Activated B cell treated with CpG ODN at 0.5 μM for 24 hours (primary cell): ENCODE data around the gene NFATC3. TPM values are rescaled to one million over a fixed set of nuclear protein-coding genes. Genes with fewer than 3 reads are reported as not detected.

ENCODE experiments used
- ATAC-seq: fragments of 200-7000 bp; cut with Tn5 transposase; one replicate; pipeline ENCODE4 v1.10.0; 2021; ENCODE audit warnings: low read depth, mild to moderate bottlenecking, moderate library complexity
- CTCF ChIA-PET: fragments of 350-600 bp; sonication (Branson Sonifier 250); formaldehyde crosslinking; loops from one replicate; lab custom pipeline; 2021; ENCODE audit warnings: antibody characterized with exemption; lab: Charles Lee
- POLR2A ChIA-PET: fragments of 350-600 bp; sonication (Branson Sonifier 250); formaldehyde crosslinking; loops from one replicate; lab custom pipeline; 2021; ENCODE audit warnings: antibody characterized with exemption; lab: Charles Lee
- DNase-seq: peaks from one replicate; pipeline ENCODE4 v3.0.0; 2022
- H3K27ac Mint-ChIP-seq: one replicate; pipeline ENCODE4 v1.8.0; 2020; ENCODE audit warnings: mixed read lengths
- H3K27me3 Mint-ChIP-seq: one replicate; pipeline ENCODE4 v1.8.0; 2021; ENCODE audit warnings: mixed read lengths
- H3K36me3 Mint-ChIP-seq: one replicate; pipeline ENCODE4 v1.8.0; 2021; ENCODE audit warnings: low read depth, mixed read lengths
- H3K4me1 Mint-ChIP-seq: one replicate; pipeline ENCODE4 v1.8.0; 2021; ENCODE audit warnings: mixed read lengths
- H3K4me3 Mint-ChIP-seq: one replicate; pipeline ENCODE4 v1.8.0; 2020; ENCODE audit warnings: mild to moderate bottlenecking, mixed read lengths
- H3K9me3 Mint-ChIP-seq: one replicate; pipeline ENCODE4 v1.8.0; 2020; ENCODE audit warnings: mixed read lengths
- CTCF ChIP-seq: fragments of 200-600 bp; IDR thresholded peaks from one replicate; pipeline ENCODE4 v1.8.0; 2022; ENCODE audit warnings: antibody characterized with exemption, mild to moderate bottlenecking
- intact Hi-C: fragments of 100-400 bp; cut with micrococcal nuclease; formaldehyde crosslinking; loops from one replicate; pipeline ENCODE4 v1.15.1; 2024
- total RNA-seq: library from RNA; stranded (reverse); gene quantifications from 2 replicates; pipeline ENCODE4 v1.2.3, GENCODE V29; 2022

The NFATC3 gene
- total RNA-seq, 1 donor from 2014 or later = 72.0 TPM

- DNase-seq = no peak
- ATAC-seq = peak; percentile 86
Observed at GRCh38 chr16:68275611-68276191, 190.5 kb downstream of the NFATC3 start.

DNA sequence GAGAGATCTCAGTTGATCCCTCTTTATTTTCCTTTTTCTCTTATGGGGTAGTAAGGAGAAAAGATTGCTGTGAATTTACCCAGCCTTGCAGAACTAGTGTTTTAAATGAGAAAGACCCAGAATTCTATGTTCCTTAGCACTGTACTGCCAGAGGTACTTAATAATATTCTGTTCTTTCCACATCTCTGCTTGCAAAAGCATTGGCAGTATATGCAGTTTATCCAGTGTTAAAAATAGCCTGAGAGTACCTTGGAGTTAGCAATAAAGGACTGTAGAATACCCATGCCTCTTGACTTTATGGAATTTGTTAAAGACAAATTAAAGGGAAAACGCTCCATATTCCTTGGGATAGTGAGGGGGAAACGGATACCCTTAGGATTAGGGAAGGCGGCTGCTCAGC is 191.1 kb downstream of the NFATC3 start:
- peaks cover 54% of the 10 kb centered on the region for H3K4me1 Mint-ChIP-seq
- ATAC-seq (no peak), DNase-seq (no peak)
- H3K36me3 Mint-ChIP-seq = peaks cover 51% of the 10 kb centered on the region
- no peaks in the 10 kb centered on the region for H3K27me3 Mint-ChIP-seq
- ChIA-PET CTCF (no interaction called here), POLR2A (interaction anchor here (0.5 to 1.4 kb wide), 4 partner anchors 10 to 25 kb away, joined by 3 to 5 read pairs (median 4); partner anchors contain the start of gene SLC7A6)
- peak overlapping the region; percentile 24 for H3K4me3 Mint-ChIP-seq
- no peaks in the 10 kb centered on the region for H3K9me3 Mint-ChIP-seq
- intact Hi-C loops = no loop called here
- peak overlapping the region; percentile 88 for H3K27ac Mint-ChIP-seq
- TF ChIP-seq CTCF = no peak

More at GRCh38 chr16:68275611-68276191, 190.5 kb downstream of the NFATC3 start:
- H3K9me3 Mint-ChIP-seq = no peaks in the 10 kb centered on the region
- H3K27ac Mint-ChIP-seq = peak overlapping the region; percentile 88
- H3K4me3 Mint-ChIP-seq = peak overlapping the region; percentile 56
- H3K4me1 Mint-ChIP-seq = peaks cover 51% of the 10 kb centered on the region
- TF ChIP-seq CTCF = no peak
- no peaks in the 10 kb centered on the region for H3K27me3 Mint-ChIP-seq
- CTCF ChIA-PET = interaction anchor here (1.4 to 1.7 kb wide), 2 partner anchors 14 to 53 kb away, joined by 4 to 9 read pairs; no protein-coding TSS in a partner anchor
- peaks cover 50% of the 10 kb centered on the region for H3K36me3 Mint-ChIP-seq
- intact Hi-C loops = loop anchor here (1.0 kb wide), 3 partner anchors 10 to 14 kb away; no protein-coding TSS in a partner anchor
- POLR2A ChIA-PET = interaction anchor here (0.5 to 1.4 kb wide), 5 partner anchors 8 to 25 kb away, joined by 3 to 5 read pairs (median 5); partner anchors contain the start of gene SLC7A6

Other genes starting within 250 kb of the NFATC3 start
- 24.2 and 24.9 TPM in 2 replicates for gene THAP11, start 243.1 kb upstream of the NFATC3 start, total RNA-seq
- 99.0 and 99.7 TPM in 2 replicates for gene NUTF2, start 238.4 kb upstream of the NFATC3 start, total RNA-seq
- 50.7 and 54.2 TPM in 2 replicates for gene CENPT, start 237.7 kb upstream of the NFATC3 start, total RNA-seq
- gene EDC4, start 212.3 kb upstream of the NFATC3 start, total RNA-seq = 71.5 TPM in 2 replicates
- gene NRN1L, start 200.5 kb upstream of the NFATC3 start, total RNA-seq = 0.69 and 1.4 TPM in 2 replicates
- gene PSKH1, start 192.1 kb upstream of the NFATC3 start, total RNA-seq = 19.2 and 22.0 TPM in 2 replicates
- 4.1 and 6.2 TPM in 2 replicates for gene CTRL, start 153.5 kb upstream of the NFATC3 start, total RNA-seq
- 202 and 232 TPM in 2 replicates for gene PSMB10, start 148.5 kb upstream of the NFATC3 start, total RNA-seq
- 15.8 and 17.0 TPM in 2 replicates for gene LCAT, start 141.2 kb upstream of the NFATC3 start, total RNA-seq
- 24.6 and 37.9 TPM in 2 replicates for gene SLC12A4, start 116.7 kb upstream of the NFATC3 start, total RNA-seq
- 0.29 and 0.38 TPM in 2 replicates for gene DPEP3, start 104.9 kb upstream of the NFATC3 start, total RNA-seq
- gene DPEP2, start 85.9 kb upstream of the NFATC3 start, total RNA-seq = 10.5 and 13.8 TPM in 2 replicates
- not detected in 2 replicates for gene DPEP2NB, start 69.5 kb upstream of the NFATC3 start, total RNA-seq
- 19.2 and 19.7 TPM in 2 replicates for gene DDX28, start 62.1 kb upstream of the NFATC3 start, total RNA-seq
- 54.2 and 62.0 TPM in 2 replicates for gene DUS2, start 62.1 kb upstream of the NFATC3 start, total RNA-seq
- 0.10 and 0.40 TPM in 2 replicates for gene ESRP2, start 150.8 kb downstream of the NFATC3 start, total RNA-seq
- gene PLA2G15, start 160.0 kb downstream of the NFATC3 start, total RNA-seq = 5.7 and 8.6 TPM in 2 replicates
- 52.5 and 54.1 TPM in 2 replicates for gene SLC7A6, start 179.2 kb downstream of the NFATC3 start, total RNA-seq
- 34.8 and 42.0 TPM in 2 replicates for gene SLC7A6OS, start 225.6 kb downstream of the NFATC3 start, total RNA-seq
- gene PRMT7, start 225.6 kb downstream of the NFATC3 start, total RNA-seq = 41.8 and 50.3 TPM in 2 replicates